ENCODE measurements around the gene SBF2.

DNA sequence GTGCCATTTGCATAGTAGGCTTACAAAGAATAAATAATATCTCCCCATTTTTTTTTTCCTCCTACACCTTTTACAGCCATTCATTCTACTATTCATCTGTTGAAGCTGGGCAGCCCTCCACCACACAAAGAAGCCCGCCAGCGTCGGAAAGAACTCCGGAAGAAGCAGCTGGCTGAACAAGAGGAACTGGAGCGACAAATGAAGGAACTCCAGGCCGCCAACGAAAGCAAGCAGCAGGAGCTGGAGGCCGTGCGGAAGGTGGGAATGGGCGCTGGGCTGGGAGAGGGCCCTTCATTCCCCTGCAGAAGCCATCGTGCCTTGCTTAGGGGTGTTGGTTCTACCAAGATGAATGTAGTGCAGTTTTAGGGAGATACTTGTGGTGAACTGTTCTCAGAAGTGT lies 561.6 kb downstream of the SBF2 start:
- TF ChIP-seq CTCF (IDR thresholded peaks at IDR 0.05) = no peak
- no peak for TF ChIP-seq POLR2AphosphoS5 (IDR thresholded peaks at IDR 0.05)

Measured in gastroesophageal sphincter (tissue), 3 donors.